HG02885 (cell line): ENCODE data around the gene TIMP3.

Source experiments
- ATAC-seq: cut with Tn5 transposase; IDR thresholded peaks from one replicate; pipeline ENCODE4 v1.9.1; 2021; ENCODE audit warnings: mild to moderate bottlenecking; ENCODE audit not compliant: unreplicated experiment, poor library complexity

Gene TIMP3

GRCh38 chr22:32805361-32805881 lies 3.9 kb downstream of the TIMP3 start:
- no peak for ATAC-seq

- no peak for ATAC-seq
These were observed 4.8 kb downstream of the TIMP3 start for GRCh38 chr22:32806296-32806695.

GRCh38 chr22:32808038-32808445 lies 6.5 kb downstream of the TIMP3 start:
- no peak for ATAC-seq

GRCh38 chr22:32809786-32810554 lies 8.5 kb downstream of the TIMP3 start:
- no peak for ATAC-seq

- ATAC-seq = no peak
These were observed 9.1 kb downstream of the TIMP3 start for GRCh38 chr22:32810555-32811133.

GRCh38 chr22:32811788-32812545 lies 10.5 kb downstream of the TIMP3 start:
- no peak for ATAC-seq

GRCh38 chr22:32814285-32814860 lies 12.9 kb downstream of the TIMP3 start:
- no peak for ATAC-seq

GRCh38 chr22:32815059-32815458 lies 13.6 kb downstream of the TIMP3 start:
- ATAC-seq = no peak

- ATAC-seq = no peak
These were observed 14.4 kb downstream of the TIMP3 start for GRCh38 chr22:32815943-32816342.

GRCh38 chr22:32817137-32817730 lies 15.7 kb downstream of the TIMP3 start:
- no peak for ATAC-seq

- ATAC-seq = no peak
These were observed 17.1 kb downstream of the TIMP3 start for GRCh38 chr22:32818446-32819115.

- ATAC-seq = no peak
These were observed 17.6 kb downstream of the TIMP3 start for GRCh38 chr22:32819120-32819519.

- ATAC-seq = no peak
These were observed 18.9 kb downstream of the TIMP3 start for GRCh38 chr22:32820131-32821119.

- ATAC-seq = no peak
These were observed 20.8 kb downstream of the TIMP3 start for GRCh38 chr22:32822179-32822877.

GRCh38 chr22:32823024-32823730 lies 21.7 kb downstream of the TIMP3 start:
- no peak for ATAC-seq

GRCh38 chr22:32824531-32825312 lies 23.2 kb downstream of the TIMP3 start:
- ATAC-seq = no peak

- ATAC-seq = no peak
These were observed 25.0 kb downstream of the TIMP3 start for GRCh38 chr22:32826537-32826936.
